ENCODE measurements around the gene PYHIN1. TPM values are rescaled to one million over a fixed set of nuclear protein-coding genes. Genes with fewer than 3 reads are reported as not detected.

The PYHIN1 gene
- total and polyA plus RNA-seq, 2 experiments from 2014 or later: not detected

- TF ChIP-seq, protein P1, sequence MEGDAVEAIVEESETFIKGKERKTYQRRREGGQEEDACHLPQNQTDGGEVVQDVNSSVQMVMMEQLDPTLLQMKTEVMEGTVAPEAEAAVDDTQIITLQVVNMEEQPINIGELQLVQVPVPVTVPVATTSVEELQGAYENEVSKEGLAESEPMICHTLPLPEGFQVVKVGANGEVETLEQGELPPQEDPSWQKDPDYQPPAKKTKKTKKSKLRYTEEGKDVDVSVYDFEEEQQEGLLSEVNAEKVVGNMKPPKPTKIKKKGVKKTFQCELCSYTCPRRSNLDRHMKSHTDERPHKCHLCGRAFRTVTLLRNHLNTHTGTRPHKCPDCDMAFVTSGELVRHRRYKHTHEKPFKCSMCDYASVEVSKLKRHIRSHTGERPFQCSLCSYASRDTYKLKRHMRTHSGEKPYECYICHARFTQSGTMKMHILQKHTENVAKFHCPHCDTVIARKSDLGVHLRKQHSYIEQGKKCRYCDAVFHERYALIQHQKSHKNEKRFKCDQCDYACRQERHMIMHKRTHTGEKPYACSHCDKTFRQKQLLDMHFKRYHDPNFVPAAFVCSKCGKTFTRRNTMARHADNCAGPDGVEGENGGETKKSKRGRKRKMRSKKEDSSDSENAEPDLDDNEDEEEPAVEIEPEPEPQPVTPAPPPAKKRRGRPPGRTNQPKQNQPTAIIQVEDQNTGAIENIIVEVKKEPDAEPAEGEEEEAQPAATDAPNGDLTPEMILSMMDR (conservative IDR thresholded peaks at IDR 0.05; ENCODE audit: low read depth in 2 of 2): no peak
- no peak for TF ChIP-seq JUNB (IDR thresholded peaks at IDR 0.05; ENCODE audit: unreplicated experiment)
- no peak for TF ChIP-seq EZH2 (IDR thresholded peaks at IDR 0.05; ENCODE audit: low read depth, unreplicated experiment)
- TF ChIP-seq ZNF331 (CRISPR knock-in tag; IDR thresholded peaks at IDR 0.05; ENCODE audit: low read depth): no peak
- TF ChIP-seq, protein P2, sequence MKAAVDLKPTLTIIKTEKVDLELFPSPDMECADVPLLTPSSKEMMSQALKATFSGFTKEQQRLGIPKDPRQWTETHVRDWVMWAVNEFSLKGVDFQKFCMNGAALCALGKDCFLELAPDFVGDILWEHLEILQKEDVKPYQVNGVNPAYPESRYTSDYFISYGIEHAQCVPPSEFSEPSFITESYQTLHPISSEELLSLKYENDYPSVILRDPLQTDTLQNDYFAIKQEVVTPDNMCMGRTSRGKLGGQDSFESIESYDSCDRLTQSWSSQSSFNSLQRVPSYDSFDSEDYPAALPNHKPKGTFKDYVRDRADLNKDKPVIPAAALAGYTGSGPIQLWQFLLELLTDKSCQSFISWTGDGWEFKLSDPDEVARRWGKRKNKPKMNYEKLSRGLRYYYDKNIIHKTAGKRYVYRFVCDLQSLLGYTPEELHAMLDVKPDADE (IDR thresholded peaks at IDR 0.05): no peak
- no peak for TF ChIP-seq NANOG (IDR thresholded peaks at IDR 0.05; ENCODE audit: borderline replicate concordance)
- no peak for TF ChIP-seq POLR2AphosphoS5 (IDR thresholded peaks at IDR 0.05; ENCODE audit: low read depth)
- TF ChIP-seq STAT1 (IDR thresholded peaks at IDR 0.05; ENCODE audit: unreplicated experiment): no peak
Measured at GRCh38 chr1:158989424-158989823, 58.1 kb downstream of the PYHIN1 start (continued).

DNA sequence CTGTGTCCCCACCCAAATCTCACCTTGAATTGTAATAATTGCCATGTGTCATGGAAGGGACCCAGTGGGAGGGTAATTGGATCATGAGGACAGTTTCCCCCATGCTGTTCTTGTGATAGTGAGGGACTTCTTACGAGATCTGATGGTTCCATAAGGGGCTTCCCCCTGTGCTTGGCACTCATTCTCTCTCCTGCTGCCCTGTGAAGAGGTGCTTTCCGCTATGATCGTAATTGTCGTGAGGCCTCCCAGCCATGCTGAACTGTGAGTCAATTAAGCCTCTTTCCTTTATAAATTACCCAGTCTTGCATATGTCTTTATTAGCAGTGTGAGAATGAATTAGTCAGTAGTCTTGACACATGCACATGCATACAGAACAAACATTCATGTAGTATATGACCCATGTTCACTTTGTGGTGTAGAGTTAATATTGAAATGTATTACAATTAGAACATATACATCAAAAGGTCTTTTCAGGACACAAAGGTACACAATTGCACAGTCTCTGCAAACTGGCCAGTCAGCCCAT is 61.5 kb downstream of the PYHIN1 start:
- no peaks in the 10 kb centered on the region for H3F3A ChIP-seq (replicated peaks; ENCODE audit: low read depth)
- DNase-seq (ENCODE audit: low spot score): no peak
- no peak overlapping the region for H3K27ac ChIP-seq (ENCODE audit: low read depth)
- Mint-ChIP-seq H3K27ac (no peak overlapping the region), H3K9me3 (peaks cover 5% of the 10 kb centered on the region; the same call in 1 of the 3 replicates), H3K27me3 (ENCODE audit: insufficient read depth, low read depth, poor library complexity) (no peaks in the 10 kb centered on the region), H3K4me3 (no peak overlapping the region), H3K36me3 (ENCODE audit: low read depth) (no peaks in the 10 kb centered on the region), H3K4me1 (no peaks in the 10 kb centered on the region)
- peaks cover 6% of the 10 kb centered on the region for H3K9me2 ChIP-seq (ENCODE audit: insufficient read depth)
- H3K4me2 ChIP-seq: no peak overlapping the region
- no peaks in the 10 kb centered on the region for H3K79me2 ChIP-seq (replicated peaks; ENCODE audit: insufficient read depth)
- no peaks in the 10 kb centered on the region for H4K20me1 ChIP-seq (replicated peaks; ENCODE audit: insufficient read depth)
- no peak overlapping the region for H3K4me3 ChIP-seq
- no peak for ATAC-seq
- H3K4me1 ChIP-seq (ENCODE audit: insufficient read depth): no peaks in the 10 kb centered on the region
- H3K36me3 ChIP-seq (ENCODE audit: insufficient read depth): no peaks in the 10 kb centered on the region
- no peaks in the 10 kb centered on the region for H3K27me3 ChIP-seq (ENCODE audit: insufficient read depth)
- no peak overlapping the region for H2AFZ ChIP-seq
- TF ChIP-seq JUNB (IDR thresholded peaks at IDR 0.05; ENCODE audit: unreplicated experiment) (no peak), CREB1 (CRISPR knock-in tag; IDR thresholded peaks at IDR 0.05; ENCODE audit: low read depth) (no peak), EZH2 (IDR thresholded peaks at IDR 0.05; ENCODE audit: low read depth, unreplicated experiment) (no peak), NANOG (IDR thresholded peaks at IDR 0.05; ENCODE audit: borderline replicate concordance) (no peak), ZNF331 (CRISPR knock-in tag; IDR thresholded peaks at IDR 0.05; ENCODE audit: low read depth) (no peak), EZH2phosphoT487 (IDR thresholded peaks at IDR 0.05; ENCODE audit: unreplicated experiment) (no peak), ZNF114 (CRISPR knock-in tag; IDR thresholded peaks at IDR 0.05) (no peak)
- TF ChIP-seq, protein P3, sequence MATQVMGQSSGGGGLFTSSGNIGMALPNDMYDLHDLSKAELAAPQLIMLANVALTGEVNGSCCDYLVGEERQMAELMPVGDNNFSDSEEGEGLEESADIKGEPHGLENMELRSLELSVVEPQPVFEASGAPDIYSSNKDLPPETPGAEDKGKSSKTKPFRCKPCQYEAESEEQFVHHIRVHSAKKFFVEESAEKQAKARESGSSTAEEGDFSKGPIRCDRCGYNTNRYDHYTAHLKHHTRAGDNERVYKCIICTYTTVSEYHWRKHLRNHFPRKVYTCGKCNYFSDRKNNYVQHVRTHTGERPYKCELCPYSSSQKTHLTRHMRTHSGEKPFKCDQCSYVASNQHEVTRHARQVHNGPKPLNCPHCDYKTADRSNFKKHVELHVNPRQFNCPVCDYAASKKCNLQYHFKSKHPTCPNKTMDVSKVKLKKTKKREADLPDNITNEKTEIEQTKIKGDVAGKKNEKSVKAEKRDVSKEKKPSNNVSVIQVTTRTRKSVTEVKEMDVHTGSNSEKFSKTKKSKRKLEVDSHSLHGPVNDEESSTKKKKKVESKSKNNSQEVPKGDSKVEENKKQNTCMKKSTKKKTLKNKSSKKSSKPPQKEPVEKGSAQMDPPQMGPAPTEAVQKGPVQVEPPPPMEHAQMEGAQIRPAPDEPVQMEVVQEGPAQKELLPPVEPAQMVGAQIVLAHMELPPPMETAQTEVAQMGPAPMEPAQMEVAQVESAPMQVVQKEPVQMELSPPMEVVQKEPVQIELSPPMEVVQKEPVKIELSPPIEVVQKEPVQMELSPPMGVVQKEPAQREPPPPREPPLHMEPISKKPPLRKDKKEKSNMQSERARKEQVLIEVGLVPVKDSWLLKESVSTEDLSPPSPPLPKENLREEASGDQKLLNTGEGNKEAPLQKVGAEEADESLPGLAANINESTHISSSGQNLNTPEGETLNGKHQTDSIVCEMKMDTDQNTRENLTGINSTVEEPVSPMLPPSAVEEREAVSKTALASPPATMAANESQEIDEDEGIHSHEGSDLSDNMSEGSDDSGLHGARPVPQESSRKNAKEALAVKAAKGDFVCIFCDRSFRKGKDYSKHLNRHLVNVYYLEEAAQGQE (IDR thresholded peaks at IDR 0.05; ENCODE audit: unreplicated experiment): no peak
- TF ChIP-seq, protein P4, sequence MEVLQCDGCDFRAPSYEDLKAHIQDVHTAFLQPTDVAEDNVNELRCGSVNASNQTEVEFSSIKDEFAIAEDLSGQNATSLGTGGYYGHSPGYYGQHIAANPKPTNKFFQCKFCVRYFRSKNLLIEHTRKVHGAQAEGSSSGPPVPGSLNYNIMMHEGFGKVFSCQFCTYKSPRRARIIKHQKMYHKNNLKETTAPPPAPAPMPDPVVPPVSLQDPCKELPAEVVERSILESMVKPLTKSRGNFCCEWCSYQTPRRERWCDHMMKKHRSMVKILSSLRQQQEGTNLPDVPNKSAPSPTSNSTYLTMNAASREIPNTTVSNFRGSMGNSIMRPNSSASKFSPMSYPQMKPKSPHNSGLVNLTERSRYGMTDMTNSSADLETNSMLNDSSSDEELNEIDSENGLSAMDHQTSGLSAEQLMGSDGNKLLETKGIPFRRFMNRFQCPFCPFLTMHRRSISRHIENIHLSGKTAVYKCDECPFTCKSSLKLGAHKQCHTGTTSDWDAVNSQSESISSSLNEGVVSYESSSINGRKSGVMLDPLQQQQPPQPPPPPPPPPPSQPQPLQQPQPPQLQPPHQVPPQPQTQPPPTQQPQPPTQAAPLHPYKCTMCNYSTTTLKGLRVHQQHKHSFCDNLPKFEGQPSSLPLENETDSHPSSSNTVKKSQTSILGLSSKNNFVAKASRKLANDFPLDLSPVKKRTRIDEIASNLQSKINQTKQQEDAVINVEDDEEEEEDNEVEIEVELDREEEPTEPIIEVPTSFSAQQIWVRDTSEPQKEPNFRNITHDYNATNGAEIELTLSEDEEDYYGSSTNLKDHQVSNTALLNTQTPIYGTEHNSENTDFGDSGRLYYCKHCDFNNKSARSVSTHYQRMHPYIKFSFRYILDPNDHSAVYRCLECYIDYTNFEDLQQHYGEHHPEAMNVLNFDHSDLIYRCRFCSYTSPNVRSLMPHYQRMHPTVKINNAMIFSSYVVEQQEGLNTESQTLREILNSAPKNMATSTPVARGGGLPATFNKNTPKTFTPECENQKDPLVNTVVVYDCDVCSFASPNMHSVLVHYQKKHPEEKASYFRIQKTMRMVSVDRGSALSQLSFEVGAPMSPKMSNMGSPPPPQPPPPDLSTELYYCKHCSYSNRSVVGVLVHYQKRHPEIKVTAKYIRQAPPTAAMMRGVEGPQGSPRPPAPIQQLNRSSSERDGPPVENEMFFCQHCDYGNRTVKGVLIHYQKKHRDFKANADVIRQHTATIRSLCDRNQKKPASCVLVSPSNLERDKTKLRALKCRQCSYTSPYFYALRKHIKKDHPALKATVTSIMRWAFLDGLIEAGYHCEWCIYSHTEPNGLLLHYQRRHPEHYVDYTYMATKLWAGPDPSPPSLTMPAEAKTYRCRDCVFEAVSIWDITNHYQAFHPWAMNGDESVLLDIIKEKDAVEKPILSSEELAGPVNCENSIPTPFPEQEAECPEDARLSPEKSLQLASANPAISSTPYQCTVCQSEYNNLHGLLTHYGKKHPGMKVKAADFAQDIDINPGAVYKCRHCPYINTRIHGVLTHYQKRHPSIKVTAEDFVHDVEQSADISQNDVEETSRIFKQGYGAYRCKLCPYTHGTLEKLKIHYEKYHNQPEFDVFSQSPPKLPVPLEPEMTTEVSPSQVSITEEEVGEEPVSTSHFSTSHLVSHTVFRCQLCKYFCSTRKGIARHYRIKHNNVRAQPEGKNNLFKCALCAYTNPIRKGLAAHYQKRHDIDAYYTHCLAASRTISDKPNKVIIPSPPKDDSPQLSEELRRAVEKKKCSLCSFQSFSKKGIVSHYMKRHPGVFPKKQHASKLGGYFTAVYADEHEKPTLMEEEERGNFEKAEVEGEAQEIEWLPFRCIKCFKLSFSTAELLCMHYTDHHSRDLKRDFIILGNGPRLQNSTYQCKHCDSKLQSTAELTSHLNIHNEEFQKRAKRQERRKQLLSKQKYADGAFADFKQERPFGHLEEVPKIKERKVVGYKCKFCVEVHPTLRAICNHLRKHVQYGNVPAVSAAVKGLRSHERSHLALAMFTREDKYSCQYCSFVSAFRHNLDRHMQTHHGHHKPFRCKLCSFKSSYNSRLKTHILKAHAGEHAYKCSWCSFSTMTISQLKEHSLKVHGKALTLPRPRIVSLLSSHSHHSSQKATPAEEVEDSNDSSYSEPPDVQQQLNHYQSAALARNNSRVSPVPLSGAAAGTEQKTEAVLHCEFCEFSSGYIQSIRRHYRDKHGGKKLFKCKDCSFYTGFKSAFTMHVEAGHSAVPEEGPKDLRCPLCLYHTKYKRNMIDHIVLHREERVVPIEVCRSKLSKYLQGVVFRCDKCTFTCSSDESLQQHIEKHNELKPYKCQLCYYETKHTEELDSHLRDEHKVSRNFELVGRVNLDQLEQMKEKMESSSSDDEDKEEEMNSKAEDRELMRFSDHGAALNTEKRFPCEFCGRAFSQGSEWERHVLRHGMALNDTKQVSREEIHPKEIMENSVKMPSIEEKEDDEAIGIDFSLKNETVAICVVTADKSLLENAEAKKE (CRISPR knock-in tag; IDR thresholded peaks at IDR 0.05): no peak
